ENCODE measurements around the gene SNUPN. TPM values are rescaled to one million over a fixed set of nuclear protein-coding genes. Genes with fewer than 3 reads are reported as not detected.
A peak's percentile ranks its signal among the peaks of the same experiment; 100 is the strongest.

The SNUPN gene
- total RNA-seq, 1 donor from 2014 or later, result 27.0 TPM

DNA sequence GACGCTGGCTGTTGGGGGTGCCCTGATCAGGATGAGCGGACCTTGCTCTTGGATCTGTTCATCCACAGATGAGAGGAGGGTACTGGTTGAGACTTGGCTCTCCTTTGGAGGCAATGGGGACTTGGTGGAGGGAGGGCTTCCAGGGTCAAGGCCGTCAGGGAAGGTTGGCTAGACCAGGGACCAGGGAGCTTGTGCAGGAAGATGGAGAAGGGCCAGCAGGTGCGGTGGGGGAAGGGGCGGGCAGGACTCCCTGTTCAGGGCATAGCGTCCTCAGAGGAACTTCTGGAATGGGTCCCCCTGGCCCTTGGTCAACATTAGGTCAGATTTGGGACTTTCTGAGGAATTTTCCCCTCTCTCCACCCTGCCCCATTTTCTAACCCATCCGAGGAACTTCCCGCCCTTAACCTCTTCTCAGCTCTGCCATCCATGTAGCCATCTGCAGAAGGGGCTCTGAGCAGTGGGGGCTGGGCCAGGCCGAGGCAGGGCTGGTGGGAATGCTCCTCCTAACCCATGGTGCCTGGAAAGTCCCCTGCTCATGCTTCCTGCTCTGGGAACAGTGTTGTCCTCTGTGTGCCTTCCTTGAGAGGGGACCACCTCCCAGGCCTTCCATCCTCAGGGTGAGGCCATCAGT lies 33.7 kb upstream of the SNUPN start:
- Mint-ChIP-seq H3K4me3 (ENCODE audit: unreplicated experiment) (no peak overlapping the region), H3K9me3 (ENCODE audit: unreplicated experiment) (no peaks in the 10 kb centered on the region), H3K4me1 (ENCODE audit: unreplicated experiment) (peaks cover 41% of the 10 kb centered on the region), H3K27ac (ENCODE audit: unreplicated experiment) (peak overlapping the region; percentile 73), H3K36me3 (ENCODE audit: unreplicated experiment) (peaks cover 20% of the 10 kb centered on the region), H3K27me3 (ENCODE audit: unreplicated experiment) (no peaks in the 10 kb centered on the region)
- no peak for DNase-seq (ENCODE audit: extremely low spot score, unreplicated experiment)
- TF ChIP-seq, protein P1, sequence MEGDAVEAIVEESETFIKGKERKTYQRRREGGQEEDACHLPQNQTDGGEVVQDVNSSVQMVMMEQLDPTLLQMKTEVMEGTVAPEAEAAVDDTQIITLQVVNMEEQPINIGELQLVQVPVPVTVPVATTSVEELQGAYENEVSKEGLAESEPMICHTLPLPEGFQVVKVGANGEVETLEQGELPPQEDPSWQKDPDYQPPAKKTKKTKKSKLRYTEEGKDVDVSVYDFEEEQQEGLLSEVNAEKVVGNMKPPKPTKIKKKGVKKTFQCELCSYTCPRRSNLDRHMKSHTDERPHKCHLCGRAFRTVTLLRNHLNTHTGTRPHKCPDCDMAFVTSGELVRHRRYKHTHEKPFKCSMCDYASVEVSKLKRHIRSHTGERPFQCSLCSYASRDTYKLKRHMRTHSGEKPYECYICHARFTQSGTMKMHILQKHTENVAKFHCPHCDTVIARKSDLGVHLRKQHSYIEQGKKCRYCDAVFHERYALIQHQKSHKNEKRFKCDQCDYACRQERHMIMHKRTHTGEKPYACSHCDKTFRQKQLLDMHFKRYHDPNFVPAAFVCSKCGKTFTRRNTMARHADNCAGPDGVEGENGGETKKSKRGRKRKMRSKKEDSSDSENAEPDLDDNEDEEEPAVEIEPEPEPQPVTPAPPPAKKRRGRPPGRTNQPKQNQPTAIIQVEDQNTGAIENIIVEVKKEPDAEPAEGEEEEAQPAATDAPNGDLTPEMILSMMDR (IDR thresholded peaks at IDR 0.05), result no peak

DNA sequence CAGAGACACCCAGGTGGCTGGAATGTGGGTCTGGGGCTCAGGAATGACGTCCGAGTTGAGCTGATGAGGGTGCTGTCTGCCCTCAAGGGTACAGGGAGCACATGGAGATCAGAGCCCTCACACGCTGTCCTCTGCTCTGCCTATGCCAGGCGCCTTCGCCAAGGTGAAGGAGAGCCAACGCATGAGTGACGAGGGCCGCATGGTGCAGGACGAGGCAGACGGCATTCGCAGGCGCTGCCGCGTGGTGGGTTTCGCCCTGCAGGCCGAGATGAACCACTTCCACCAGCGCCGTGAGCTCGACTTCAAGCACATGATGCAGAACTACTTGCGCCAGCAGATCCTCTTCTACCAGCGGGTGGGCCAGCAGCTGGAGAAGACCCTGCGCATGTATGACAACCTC lies 31.3 kb upstream of the SNUPN start:
- H3K36me3 Mint-ChIP-seq (ENCODE audit: unreplicated experiment), result peaks cover 20% of the 10 kb centered on the region

DNA sequence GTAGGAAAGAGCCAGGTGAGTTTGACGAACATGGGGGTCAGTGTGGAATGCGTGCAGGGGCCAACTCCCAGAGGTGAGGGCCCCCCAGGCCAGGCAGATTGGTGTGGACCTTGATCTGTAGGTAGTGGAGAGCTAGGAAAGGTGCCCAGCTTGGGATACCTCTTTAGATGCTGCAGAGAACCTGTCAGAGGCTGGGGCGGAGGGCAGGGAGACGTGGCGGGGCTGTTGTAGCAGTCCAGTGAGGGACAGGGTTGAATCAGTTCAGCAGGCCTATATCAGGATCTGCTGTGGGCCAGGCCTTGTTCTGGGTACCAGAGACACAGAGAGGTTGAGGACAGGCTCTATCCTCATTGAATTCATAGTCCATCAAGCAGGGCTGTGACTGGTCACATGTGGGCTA lies 30.8 kb upstream of the SNUPN start:
- no peak for DNase-seq (ENCODE audit: extremely low spot score, unreplicated experiment)
- Mint-ChIP-seq H3K27me3 (ENCODE audit: unreplicated experiment) (no peaks in the 10 kb centered on the region), H3K4me1 (ENCODE audit: unreplicated experiment) (peaks cover 54% of the 10 kb centered on the region), H3K36me3 (ENCODE audit: unreplicated experiment) (peaks cover 20% of the 10 kb centered on the region), H3K9me3 (ENCODE audit: unreplicated experiment) (no peaks in the 10 kb centered on the region), H3K4me3 (ENCODE audit: unreplicated experiment) (no peak overlapping the region), H3K27ac (ENCODE audit: unreplicated experiment) (no peak overlapping the region)
- TF ChIP-seq, protein P1 (IDR thresholded peaks at IDR 0.05), result no peak

More for the DNA sequence above, 31.3 kb upstream of the SNUPN start:
- TF ChIP-seq, protein P1 (IDR thresholded peaks at IDR 0.05), result no peak
- no peaks in the 10 kb centered on the region for H3K27me3 Mint-ChIP-seq (ENCODE audit: unreplicated experiment)
- no peaks in the 10 kb centered on the region for H3K9me3 Mint-ChIP-seq (ENCODE audit: unreplicated experiment)
- DNase-seq (ENCODE audit: extremely low spot score, unreplicated experiment), result no peak
- no peak overlapping the region for H3K27ac Mint-ChIP-seq (ENCODE audit: unreplicated experiment)
- peaks cover 54% of the 10 kb centered on the region for H3K4me1 Mint-ChIP-seq (ENCODE audit: unreplicated experiment)
- H3K4me3 Mint-ChIP-seq (ENCODE audit: unreplicated experiment), result no peak overlapping the region

DNA sequence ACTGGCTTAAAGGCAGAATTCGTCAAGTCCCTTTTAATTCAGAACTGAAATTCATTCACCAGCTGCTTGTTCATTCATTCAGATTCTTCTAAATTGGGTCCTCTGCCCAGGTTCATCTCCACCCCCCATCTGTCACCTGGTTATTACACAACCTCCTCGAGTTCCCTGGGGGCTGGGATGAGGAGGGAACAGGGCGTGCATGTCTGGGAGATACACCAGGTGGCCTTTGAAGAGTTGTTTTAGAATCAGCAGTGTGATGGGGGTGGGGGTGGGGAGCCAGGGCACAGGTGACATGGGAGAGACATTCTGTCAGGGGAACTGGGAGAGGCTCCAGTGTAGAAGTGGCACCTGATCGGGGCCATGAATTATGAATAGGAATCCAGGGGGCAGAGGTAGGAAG lies 30.4 kb upstream of the SNUPN start:
- no peaks in the 10 kb centered on the region for H3K27me3 Mint-ChIP-seq (ENCODE audit: unreplicated experiment)
- TF ChIP-seq, protein P1 (IDR thresholded peaks at IDR 0.05), result no peak
- no peak overlapping the region for H3K4me3 Mint-ChIP-seq (ENCODE audit: unreplicated experiment)
- DNase-seq (ENCODE audit: extremely low spot score, unreplicated experiment), result no peak
- peaks cover 20% of the 10 kb centered on the region for H3K36me3 Mint-ChIP-seq (ENCODE audit: unreplicated experiment)
- no peak overlapping the region for H3K27ac Mint-ChIP-seq (ENCODE audit: unreplicated experiment)
- H3K9me3 Mint-ChIP-seq (ENCODE audit: unreplicated experiment), result no peaks in the 10 kb centered on the region
- peaks cover 55% of the 10 kb centered on the region for H3K4me1 Mint-ChIP-seq (ENCODE audit: unreplicated experiment)

DNA sequence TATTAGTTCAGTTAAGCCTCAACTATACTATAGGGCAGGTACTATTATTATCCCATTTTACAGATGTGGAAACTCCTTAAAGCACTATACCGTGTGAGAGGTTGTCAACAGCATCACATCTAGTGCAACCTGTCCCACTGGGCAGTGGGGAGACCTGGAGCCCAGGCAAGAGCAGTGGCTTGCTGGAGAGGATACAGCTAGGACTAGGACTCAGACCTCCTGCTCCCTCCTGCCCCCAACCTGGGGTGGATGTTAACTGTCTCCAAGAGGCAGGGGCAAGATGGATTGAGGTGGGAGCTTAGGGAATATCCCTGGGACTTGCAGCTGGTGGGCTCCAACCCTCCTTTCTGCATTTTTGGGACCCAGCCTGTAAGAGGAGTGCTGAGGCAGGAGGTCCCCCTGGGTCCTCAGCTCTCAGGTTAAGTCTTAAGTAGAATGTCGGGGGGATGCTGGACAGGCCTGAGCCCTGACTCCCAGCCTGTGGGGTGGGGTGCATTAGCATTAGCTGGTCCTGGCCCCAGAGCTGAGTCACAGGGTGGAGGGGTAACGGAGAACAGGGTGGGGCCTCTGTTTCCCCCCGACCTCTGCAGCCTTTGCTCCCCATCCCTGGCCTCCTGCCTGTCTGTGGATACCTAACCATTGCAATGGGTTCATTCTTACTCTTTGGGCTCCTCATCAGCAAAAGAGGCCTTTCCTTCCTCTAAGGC lies 28.8 kb upstream of the SNUPN start:
- Mint-ChIP-seq H3K27ac (ENCODE audit: unreplicated experiment) (no peak overlapping the region), H3K27me3 (ENCODE audit: unreplicated experiment) (no peaks in the 10 kb centered on the region), H3K4me1 (ENCODE audit: unreplicated experiment) (peaks cover 59% of the 10 kb centered on the region), H3K9me3 (ENCODE audit: unreplicated experiment) (no peaks in the 10 kb centered on the region), H3K36me3 (ENCODE audit: unreplicated experiment) (peaks cover 25% of the 10 kb centered on the region), H3K4me3 (ENCODE audit: unreplicated experiment) (no peak overlapping the region)
- TF ChIP-seq, protein P1 (IDR thresholded peaks at IDR 0.05), result no peak
- no peak for DNase-seq (ENCODE audit: extremely low spot score, unreplicated experiment)

Data from osteocyte (in vitro differentiated cells).